HepG2 (cell line): Measurements from ENCODE around the gene FOCAD. TPM values are rescaled to one million over a fixed set of nuclear protein-coding genes. Genes with fewer than 3 reads are reported as not detected.

Experiments used
- ATAC-seq: fragments of 200-7000 bp; cut with Tn5 transposase; 3 replicates; pipeline ENCODE4 v1.9.1; 2020; ENCODE audit warnings: mild to moderate bottlenecking, moderate library complexity
- BruUV-seq: library from RNA; stranded (reverse); fragments of 400-500 nt; replicated peaks from 2 replicates; lab custom pipeline; 2021; lab: Mats Ljungman, UMichigan
- CTCF ChIA-PET: fragments of 300-600 bp; formaldehyde crosslinking; extraction: SDS; loops from one replicate; lab custom pipeline; 2021; ENCODE audit warnings: low total read pairs, inconsistent platforms, low intra/inter-chr PET ratio; lab: Yijun Ruan, JAX
- POLR2A ChIA-PET: fragments of 350-600 bp; sonication (Branson Sonifier 250); formaldehyde crosslinking; loops from one replicate; lab custom pipeline; 2020; ENCODE audit warnings: antibody characterized with exemption, inconsistent platforms; lab: Yijun Ruan, JAX
- DNase-seq: peaks from one replicate; pipeline ENCODE4 v3.0.0-alpha.2; 2015; ENCODE audit warnings: low spot score
- FAIRE-seq: peaks from 3 replicates; lab custom pipeline; 2011; peaks lifted over from hg19 to GRCh38; lab: Jason Lieb, UNC
- H2AFZ ChIP-seq: one replicate; pipeline ENCODE4 v1.6.1; 2011; ENCODE audit warnings: low read length, inconsistent platforms
- H3K27ac ChIP-seq: fragments of 300-600 bp; 3 replicates; pipeline ENCODE4 v1.8.0; 2011; ENCODE audit warnings: mixed run types, mild to moderate bottlenecking, mixed read lengths, low read length, inconsistent platforms; ENCODE audit not compliant: insufficient read depth; ENCODE audit errors: extremely low read length
- H3K27me3 ChIP-seq, 2 experiments: fragments of 200-600 bp in 1 of 2; 2 replicates in 1 of 2; 3 replicates in 1 of 2; pipeline versions ENCODE4 v1.6.0 to v1.8.0; 2011; ENCODE audit warnings: low read length in 2 of 2, mild to moderate bottlenecking in 2 of 2, moderate library complexity in 2 of 2, inconsistent platforms in 1 of 2; ENCODE audit not compliant: insufficient read depth in 2 of 2, control insufficient read depth in 1 of 2
- H3K36me3 ChIP-seq, 2 experiments: fragments of 200-600 bp in 1 of 2; replicated peaks in 1 of 2; 2 replicates in 1 of 2; 3 replicates in 1 of 2; pipeline versions ENCODE4 v1.5.1 to v1.8.0; 2011; ENCODE audit warnings: low read length in 2 of 2, inconsistent platforms in 1 of 2; ENCODE audit not compliant: insufficient read depth in 2 of 2, control insufficient read depth in 1 of 2
- H3K4me1 ChIP-seq: 2 replicates; pipeline ENCODE4 v1.5.1; 2012; ENCODE audit warnings: low read length, inconsistent platforms; ENCODE audit not compliant: insufficient read depth
- H3K4me2 ChIP-seq: 2 replicates; pipeline ENCODE4 v1.6.0; 2011; ENCODE audit warnings: low read depth, low read length, inconsistent platforms
- H3K4me3 ChIP-seq, 3 experiments: fragments of 200-600 bp in 1 of 3; sonication (generic), shearing (Covaris generic) in 1 of 3; replicated peaks in 1 of 3; 2 replicates each; pipeline ENCODE4 v1.5.1; 2011 to 2016; ENCODE audit warnings: low read length in 3 of 3, inconsistent platforms in 2 of 3, low read depth in 2 of 3, mild to moderate bottlenecking in 2 of 3, control low read depth in 1 of 3, mixed read lengths in 1 of 3; ENCODE audit not compliant: insufficient read depth in 1 of 3
- H3K79me2 ChIP-seq: one replicate; pipeline ENCODE4 v1.6.1; 2011; ENCODE audit warnings: low read length, inconsistent platforms; ENCODE audit not compliant: insufficient read depth
- H3K9ac ChIP-seq: 2 replicates; pipeline ENCODE4 v1.6.0; 2011; ENCODE audit warnings: mild to moderate bottlenecking, low read depth, low read length, inconsistent platforms; ENCODE audit not compliant: insufficient read depth
- H3K9me3 ChIP-seq: 2 replicates; pipeline ENCODE4 v1.5.1; 2012; ENCODE audit warnings: mild to moderate bottlenecking, low read length
- H4K20me1 ChIP-seq: 2 replicates; pipeline ENCODE4 v1.6.0; 2011; ENCODE audit warnings: inconsistent platforms, mild to moderate bottlenecking, low read length, moderate library complexity; ENCODE audit not compliant: insufficient read depth
- FOSL2 ChIP-seq: sonication (generic); formaldehyde crosslinking; IDR thresholded peaks from 2 replicates; pipeline ENCODE4 v1.4.0; 2020; ENCODE audit warnings: missing genetic modification reagents
- FOXK1 ChIP-seq: sonication (generic); formaldehyde crosslinking; IDR thresholded peaks from 2 replicates; pipeline ENCODE4 v1.4.0; 2020; ENCODE audit warnings: low read depth, missing genetic modification reagents, borderline replicate concordance
- GZF1 ChIP-seq: sonication (generic); formaldehyde crosslinking; IDR thresholded peaks from 2 replicates; pipeline ENCODE4 v1.5.1; 2020; ENCODE audit warnings: mild to moderate bottlenecking, missing genetic modification reagents
- KDM3A ChIP-seq: IDR thresholded peaks from 2 replicates; pipeline ENCODE4 v1.6.1; 2018; ENCODE audit warnings: low read depth, missing compliant biosample characterization
- MBNL3 ChIP-seq: fragments of 250-450 bp; sonication (Bioruptor Pico); conservative IDR thresholded peaks from 2 replicates; pipeline ENCODE4 v1.8.0; 2022; ENCODE audit warnings: mild to moderate bottlenecking, inconsistent platforms
- NRL ChIP-seq: sonication (generic); formaldehyde crosslinking; IDR thresholded peaks from 2 replicates; pipeline ENCODE4 v1.5.0; 2020; ENCODE audit warnings: missing genetic modification reagents, mild to moderate bottlenecking, moderate library complexity, borderline replicate concordance
- PATZ1 ChIP-seq: sonication (generic); formaldehyde crosslinking; IDR thresholded peaks from 2 replicates; pipeline ENCODE4 v1.4.0; 2020; ENCODE audit warnings: missing genetic modification reagents
- SP140L ChIP-seq: sonication (generic); formaldehyde crosslinking; IDR thresholded peaks from 2 replicates; pipeline ENCODE4 v1.4.0; 2020; ENCODE audit warnings: missing genetic modification reagents, borderline replicate concordance
- SRSF4 ChIP-seq: fragments of 200-400 bp; formaldehyde crosslinking; IDR thresholded peaks from one replicate; pipeline ENCODE4 v1.6.1; 2018; ENCODE audit warnings: mild to moderate bottlenecking, low read depth, low read length, moderate library complexity; ENCODE audit not compliant: poor library complexity, severe bottlenecking
- SRY ChIP-seq: sonication (generic); formaldehyde crosslinking; IDR thresholded peaks from 2 replicates; pipeline ENCODE4 v1.8.0; 2022; ENCODE audit warnings: mild to moderate bottlenecking, missing genetic modification reagents
- ZBTB4 ChIP-seq: sonication (generic); formaldehyde crosslinking; IDR thresholded peaks from 2 replicates; pipeline ENCODE4 v1.4.0; 2020; ENCODE audit warnings: missing genetic modification reagents, mild to moderate bottlenecking, borderline replicate concordance
- ZNF639 ChIP-seq: conservative IDR thresholded peaks from 2 replicates; pipeline ENCODE4 v1.6.1; 2018; ENCODE audit warnings: missing genetic modification reagents
- WGBS: methylation state at CpG from one replicate; pipeline ENCODE4 v1.1.6; 2017; ENCODE audit warnings: low lambda C conversion rate; 5-methylcytosine and 5-hydroxymethylcytosine counted together
- in situ Hi-C: cut with HindIII; loops from 2 replicates; pipeline ENCODE4 v1.10.0; 2017; ENCODE audit warnings: low pct_unique_long_range_greater_than_20kb; ENCODE audit not compliant: extremely low pct_ligation_motif_present
- intact Hi-C: fragments of 100-400 bp; cut with micrococcal nuclease; formaldehyde crosslinking; loops from one replicate; pipeline ENCODE4 v1.10.0; 2022; ENCODE audit not compliant: unreplicated experiment
- polyA plus RNA-seq, 8 experiments: library from polyadenylated mRNA; depleted of rRNA in 3 of 8; stranded (reverse) in 7 of 8; unstranded in 1 of 8; fragments of >200 nt; fragmentation: Illumina TruSeq in 4 of 8; extraction: Trizol in 4 of 8; gene quantifications; 2 replicates each; pipeline versions ENCODE4 v1.2.1 to v1.2.3, GENCODE V29; 2011 to 2016; ENCODE audit warnings: low read depth in 4 of 8, missing spikeins in 1 of 8, mixed read lengths in 1 of 8; ENCODE audit not compliant: insufficient read depth in 1 of 8
- total RNA-seq, 5 experiments: library from RNA; depleted of rRNA; stranded (reverse); fragments of >200 nt; fragmentation: Illumina TruSeq; extraction: Trizol; gene quantifications; 2 replicates each; pipeline ENCODE4 v1.2.3, GENCODE V29; 2016; ENCODE audit warnings: low read depth in 1 of 5

Gene FOCAD
- total and polyA plus RNA-seq, 2 of the 13 experiments (the other 11 are each of a cell fraction or from before 2014, with no cell fraction given): 18.0 to 31.1 TPM

- Histone ChIP-seq H3K27me3 (no peaks in the 10 kb centered on the region), H3K27ac (no peak overlapping the region), H3K36me3 (no peaks in the 10 kb centered on the region), H3K9ac (no peak overlapping the region), H3K4me2 (no peak overlapping the region), H3K4me1 (no peaks in the 10 kb centered on the region), H3K9me3 (no peaks in the 10 kb centered on the region), H3K4me3 (no peak overlapping the region), H4K20me1 (no peaks in the 10 kb centered on the region), H2AFZ (no peak overlapping the region), H3K79me2 (no peaks in the 10 kb centered on the region)
- FAIRE-seq: no peak
- BruUV-seq: no TSS peak
- intact Hi-C loops (no loop called here), in situ Hi-C loops (no loop called here)
- WGBS: 0% methylated on average over 1 of the region's 1 CpG
- DNase-seq: no peak
- TF ChIP-seq FOSL2 (no peak), FOXK1 (CRISPR knock-in tag) (no peak), SRY (no peak), MBNL3 (no peak), GZF1 (CRISPR knock-in tag) (no peak), KDM3A (CRISPR knock-in tag) (no peak), NRL (CRISPR knock-in tag) (no peak), PATZ1 (CRISPR knock-in tag) (no peak), SP140L (no peak), ZNF639 (CRISPR knock-in tag) (no peak), SRSF4 (no peak), ZBTB4 (CRISPR knock-in tag) (no peak)
- CTCF ChIA-PET: no interaction called here
- ATAC-seq: no peak
- POLR2A ChIA-PET: no interaction called here
These were observed 355.2 kb downstream of the FOCAD start for GRCh38 chr9:21039302-21039701.
